Fibroblast of the aortic adventitia (primary cell): ENCODE results near the gene RBM41. TPM values are rescaled to one million over a fixed set of nuclear protein-coding genes. Genes with fewer than 3 reads are reported as not detected.

Experiments used
- DNase-seq: peaks from one replicate; pipeline ENCODE4 v3.0.0-alpha.2; 2010; ENCODE audit warnings: low read depth
- H3K4me3 ChIP-seq: 2 replicates; pipeline ENCODE4 v1.5.1; 2011; ENCODE audit warnings: low read depth, mild to moderate bottlenecking, control low read depth, low read length, moderate library complexity
- CTCF ChIP-seq: IDR thresholded peaks from 2 replicates; pipeline ENCODE4 v1.5.1; 2011; ENCODE audit warnings: mild to moderate bottlenecking, low read length, control low read depth, inconsistent platforms; ENCODE audit not compliant: insufficient read depth
- total RNA-seq: library from RNA; depleted of rRNA; stranded (reverse); fragments of >200 nt; gene quantifications from 2 replicates; pipeline ENCODE4 v1.2.3, GENCODE V29; 2012; ENCODE audit warnings: low replicate concordance

The RBM41 gene
- total RNA-seq, 1 donor = 17.4 TPM

- DNase-seq = peak; percentile 24
- TF ChIP-seq CTCF = no peak
- no peak overlapping the region for H3K4me3 ChIP-seq
Observed at GRCh38 chrX:107014936-107015335, 103.7 kb downstream of the RBM41 start.

Other genes starting within 250 kb of the RBM41 start
- gene RIPPLY1, start 215.5 kb downstream of the RBM41 start, total RNA-seq = not detected in 2 replicates
- not detected in 2 replicates for gene CLDN2, start 198.4 kb downstream of the RBM41 start, total RNA-seq
- 38.4 and 42.4 TPM in 2 replicates for gene MORC4, start 118.6 kb downstream of the RBM41 start, total RNA-seq
- 0.09 TPM in 1 of 2 replicates, not detected in the other for gene NUP62CL, start 87.6 kb upstream of the RBM41 start, total RNA-seq
- not detected in 2 replicates for gene DNAAF6, start 87.8 kb upstream of the RBM41 start, total RNA-seq